ENCODE measurements around the gene AFAP1L1. TPM values are rescaled to one million over a fixed set of nuclear protein-coding genes. Genes with fewer than 3 reads are reported as not detected.

The AFAP1L1 gene
- total RNA-seq, 2 experiments from 2014 or later = not detected

GRCh38 chr5:149227168-149227826, 44.4 kb upstream of the AFAP1L1 start:
- H3K4me2 ChIP-seq (ENCODE audit: low read length) = no peak overlapping the region
- no peak overlapping the region for H2AFZ ChIP-seq (ENCODE audit: low read length)
- ChIA-PET CTCF (ENCODE audit: unreplicated experiment) (no interaction called here), POLR2A (no interaction called here)
- no peak for DNase-seq (ENCODE audit: low spot score)
- no TSS peak for BruUV-seq (replicated peaks)
- H3K4me1 ChIP-seq (ENCODE audit: insufficient read depth, low read length, poor library complexity, severe bottlenecking) = no peaks in the 10 kb centered on the region
- H3K9me2 ChIP-seq (ENCODE audit: insufficient read depth, low read length) = no peaks in the 10 kb centered on the region
- no peaks in the 10 kb centered on the region for H3K36me3 ChIP-seq (ENCODE audit: insufficient read depth, low read length)
- intact Hi-C loops (cut with micrococcal nuclease; ENCODE audit: unreplicated experiment) = no loop called here
- H4K20me1 ChIP-seq (ENCODE audit: insufficient read depth, low read length) = no peaks in the 10 kb centered on the region
- TF ChIP-seq EZH2phosphoT487 (IDR thresholded peaks at IDR 0.05; ENCODE audit: borderline replicate concordance, low read depth, low read length) (no peak), CTCF (conservative IDR thresholded peaks at IDR 0.05; ENCODE audit: low read length) (no peak)
- H3K27ac ChIP-seq (ENCODE audit: low read depth, low read length, poor library complexity, severe bottlenecking) = no peak overlapping the region
- H3K9me3 ChIP-seq (ENCODE audit: low read length) = no peaks in the 10 kb centered on the region
- H3K79me2 ChIP-seq (ENCODE audit: insufficient read depth, low read depth, low read length) = no peaks in the 10 kb centered on the region
- no peak overlapping the region for H3K4me3 ChIP-seq (ENCODE audit: low read depth, low read length, poor library complexity, severe bottlenecking)

- TF ChIP-seq EZH2phosphoT487 (IDR thresholded peaks at IDR 0.05; ENCODE audit: borderline replicate concordance, low read depth, low read length) = no peak
- DNase-seq (ENCODE audit: low spot score) = no peak
- intact Hi-C loops (cut with micrococcal nuclease; ENCODE audit: unreplicated experiment) = no loop called here
- ChIA-PET POLR2A (no interaction called here), CTCF (ENCODE audit: unreplicated experiment) (no interaction called here)
- no peak overlapping the region for H3K4me2 ChIP-seq (ENCODE audit: low read length)
- H3K4me1 ChIP-seq (ENCODE audit: insufficient read depth, low read length, poor library complexity, severe bottlenecking) = no peaks in the 10 kb centered on the region
- no peak overlapping the region for H2AFZ ChIP-seq (ENCODE audit: low read length)
- H3K79me2 ChIP-seq (ENCODE audit: insufficient read depth, low read depth, low read length) = no peaks in the 10 kb centered on the region
- H4K20me1 ChIP-seq (ENCODE audit: insufficient read depth, low read length) = no peaks in the 10 kb centered on the region
- no TSS peak for BruUV-seq (replicated peaks)
- no peaks in the 10 kb centered on the region for H3K9me2 ChIP-seq (ENCODE audit: insufficient read depth, low read length)
- no peaks in the 10 kb centered on the region for H3K36me3 ChIP-seq (ENCODE audit: insufficient read depth, low read length)
- no peaks in the 10 kb centered on the region for H3K9me3 ChIP-seq (ENCODE audit: low read length)
- no peak overlapping the region for H3K27ac ChIP-seq (ENCODE audit: low read depth, low read length, poor library complexity, severe bottlenecking)
- no peak overlapping the region for H3K4me3 ChIP-seq (ENCODE audit: low read depth, low read length, poor library complexity, severe bottlenecking)
Measured at GRCh38 chr5:149228618-149229297, 42.9 kb upstream of the AFAP1L1 start.

GRCh38 chr5:149229298-149229937, 42.2 kb upstream of the AFAP1L1 start:
- no peaks in the 10 kb centered on the region for H4K20me1 ChIP-seq (ENCODE audit: insufficient read depth, low read length)
- CTCF ChIA-PET (ENCODE audit: unreplicated experiment) = no interaction called here
- intact Hi-C loops (cut with micrococcal nuclease; ENCODE audit: unreplicated experiment) = no loop called here

More at GRCh38 chr5:149229298-149229937, 42.2 kb upstream of the AFAP1L1 start:
- H3K9me3 ChIP-seq (ENCODE audit: low read length) = no peaks in the 10 kb centered on the region
- no peak overlapping the region for H3K27ac ChIP-seq (ENCODE audit: low read depth, low read length, poor library complexity, severe bottlenecking)
- no peaks in the 10 kb centered on the region for H3K79me2 ChIP-seq (ENCODE audit: insufficient read depth, low read depth, low read length)
- BruUV-seq (replicated peaks) = no TSS peak
- POLR2A ChIA-PET = no interaction called here
- no peaks in the 10 kb centered on the region for H3K4me1 ChIP-seq (ENCODE audit: insufficient read depth, low read length, poor library complexity, severe bottlenecking)
- TF ChIP-seq EZH2phosphoT487 (IDR thresholded peaks at IDR 0.05; ENCODE audit: borderline replicate concordance, low read depth, low read length) (no peak), CTCF (conservative IDR thresholded peaks at IDR 0.05; ENCODE audit: low read length) (no peak)
- DNase-seq (ENCODE audit: low spot score) = no peak
- H3K9me2 ChIP-seq (ENCODE audit: insufficient read depth, low read length) = no peaks in the 10 kb centered on the region
- H3K4me2 ChIP-seq (ENCODE audit: low read length) = no peak overlapping the region
- no peak overlapping the region for H3K4me3 ChIP-seq (ENCODE audit: low read depth, low read length, poor library complexity, severe bottlenecking)
- H3K36me3 ChIP-seq (ENCODE audit: insufficient read depth, low read length) = no peaks in the 10 kb centered on the region
- H2AFZ ChIP-seq (ENCODE audit: low read length) = no peak overlapping the region

Measured in OCI-LY7 (cell line).